NCI-H1417 (cell line): ENCODE measurements around the gene SYS1.
A peak's percentile ranks its signal among the peaks of the same experiment; 100 is the strongest.

Experiments
- DNase-seq, 3 experiments: peaks; one replicate each; lab custom pipeline; 2025; lab: John Stamatoyannopoulos, UW

The SYS1 gene

GRCh38 chr20:45362804-45363610, at the start of gene SYS1:
TSS of gene SYS1 (plus strand) at chr20:45363156. CDS start at chr20:45363532, 376 bp downstream.
- DNase-seq: peak; percentile 98 to 100 (median 99)

GRCh38 chr20:45313943-45314342, 49.0 kb upstream of the SYS1 start:
- no peak for DNase-seq

GRCh38 chr20:45315672-45316071, 47.3 kb upstream of the SYS1 start:
- DNase-seq: no peak

- no peak for DNase-seq
Observed at GRCh38 chr20:45316150-45317080, 46.5 kb upstream of the SYS1 start.

- no peak for DNase-seq
Observed at GRCh38 chr20:45317826-45318225, 45.1 kb upstream of the SYS1 start.

- no peak for DNase-seq
Observed at GRCh38 chr20:45318386-45318939, 44.5 kb upstream of the SYS1 start.

- no peak for DNase-seq
Observed at GRCh38 chr20:45318948-45319347, 44.0 kb upstream of the SYS1 start.

GRCh38 chr20:45320948-45321595, 41.9 kb upstream of the SYS1 start:
- DNase-seq: no peak

- peak in 2 of 3 experiments; percentile 38 to 64 for DNase-seq
Observed at GRCh38 chr20:45322952-45323383, 40.0 kb upstream of the SYS1 start.

GRCh38 chr20:45323731-45324130, 39.2 kb upstream of the SYS1 start:
- DNase-seq: no peak

- no peak for DNase-seq
Observed at GRCh38 chr20:45325371-45325770, 37.6 kb upstream of the SYS1 start.

GRCh38 chr20:45328451-45328850, 34.5 kb upstream of the SYS1 start:
- DNase-seq: no peak

GRCh38 chr20:45329497-45330319, 33.2 kb upstream of the SYS1 start:
- DNase-seq: no peak

GRCh38 chr20:45330476-45330875, 32.5 kb upstream of the SYS1 start:
- no peak for DNase-seq

GRCh38 chr20:45336530-45337366, 26.2 kb upstream of the SYS1 start:
- DNase-seq: no peak

- DNase-seq: no peak
Observed at GRCh38 chr20:45337367-45338120, 25.4 kb upstream of the SYS1 start.

GRCh38 chr20:45338121-45339030, 24.6 kb upstream of the SYS1 start:
- DNase-seq: no peak

- DNase-seq: no peak
Observed at GRCh38 chr20:45339084-45339483, 23.9 kb upstream of the SYS1 start.
